Fibroblast of mammary gland (primary cell): ENCODE data around the gene CCHCR1.

ENCODE experiments used
- DNase-seq: peaks from one replicate; pipeline ENCODE4 v3.0.0-alpha.2; 2010; ENCODE audit warnings: low read depth
- H3K4me3 ChIP-seq: 2 replicates; pipeline ENCODE4 v1.5.1; 2011; ENCODE audit warnings: low read depth, mild to moderate bottlenecking, low read length, moderate library complexity; ENCODE audit not compliant: control insufficient read depth
- TF ChIP-seq, protein P1 (sequence below): conservative IDR thresholded peaks from 2 replicates; pipeline ENCODE4 v1.5.1; 2011; ENCODE audit warnings: low read depth, low read length, inconsistent platforms; ENCODE audit not compliant: control insufficient read depth, insufficient read depth

The CCHCR1 gene

DNA sequence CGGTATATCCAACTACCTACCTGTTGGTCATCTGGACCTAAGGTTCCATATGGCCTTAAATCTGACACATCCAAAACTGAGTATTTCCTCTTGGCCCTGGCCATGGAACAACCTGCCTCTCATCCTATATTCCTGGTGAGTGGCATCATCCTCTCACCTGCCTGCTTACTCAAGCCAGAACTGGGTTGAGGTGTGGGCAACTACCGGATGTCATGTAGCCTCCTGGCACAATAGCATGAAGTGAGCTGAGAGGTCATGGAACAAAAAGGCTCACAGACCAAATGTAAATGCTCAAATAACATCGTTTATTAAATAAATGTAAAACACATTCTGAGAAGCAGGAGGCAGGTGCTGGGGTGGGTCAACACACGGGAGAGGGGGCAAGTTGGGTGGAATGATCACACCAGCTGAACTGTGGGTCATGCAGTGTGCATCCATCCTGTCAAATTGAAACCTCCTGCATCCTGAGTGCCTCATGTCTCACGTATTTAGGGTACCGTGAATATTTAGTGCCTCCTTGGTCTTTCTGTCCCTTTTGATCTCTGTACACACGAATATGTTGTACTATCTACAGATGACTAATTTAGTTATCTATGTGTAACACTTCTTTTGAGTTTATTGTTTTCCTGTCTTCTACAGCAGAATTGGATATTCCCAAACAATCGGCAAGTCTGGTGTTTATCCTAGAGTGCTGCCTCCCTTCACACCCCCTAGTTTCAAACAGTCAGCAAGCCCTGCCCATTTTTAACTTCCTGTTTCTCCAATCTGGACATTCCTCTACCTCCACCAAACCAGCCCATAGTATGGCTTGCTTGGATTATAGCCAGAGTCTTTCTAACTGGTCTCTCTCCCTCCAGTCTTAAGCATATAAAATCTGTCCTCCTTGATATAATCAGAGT lies 20.8 kb upstream of the CCHCR1 start:
- no peak for DNase-seq
- no peak overlapping the region for H3K4me3 ChIP-seq
- TF ChIP-seq, protein P1, sequence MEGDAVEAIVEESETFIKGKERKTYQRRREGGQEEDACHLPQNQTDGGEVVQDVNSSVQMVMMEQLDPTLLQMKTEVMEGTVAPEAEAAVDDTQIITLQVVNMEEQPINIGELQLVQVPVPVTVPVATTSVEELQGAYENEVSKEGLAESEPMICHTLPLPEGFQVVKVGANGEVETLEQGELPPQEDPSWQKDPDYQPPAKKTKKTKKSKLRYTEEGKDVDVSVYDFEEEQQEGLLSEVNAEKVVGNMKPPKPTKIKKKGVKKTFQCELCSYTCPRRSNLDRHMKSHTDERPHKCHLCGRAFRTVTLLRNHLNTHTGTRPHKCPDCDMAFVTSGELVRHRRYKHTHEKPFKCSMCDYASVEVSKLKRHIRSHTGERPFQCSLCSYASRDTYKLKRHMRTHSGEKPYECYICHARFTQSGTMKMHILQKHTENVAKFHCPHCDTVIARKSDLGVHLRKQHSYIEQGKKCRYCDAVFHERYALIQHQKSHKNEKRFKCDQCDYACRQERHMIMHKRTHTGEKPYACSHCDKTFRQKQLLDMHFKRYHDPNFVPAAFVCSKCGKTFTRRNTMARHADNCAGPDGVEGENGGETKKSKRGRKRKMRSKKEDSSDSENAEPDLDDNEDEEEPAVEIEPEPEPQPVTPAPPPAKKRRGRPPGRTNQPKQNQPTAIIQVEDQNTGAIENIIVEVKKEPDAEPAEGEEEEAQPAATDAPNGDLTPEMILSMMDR, result no peak

DNA sequence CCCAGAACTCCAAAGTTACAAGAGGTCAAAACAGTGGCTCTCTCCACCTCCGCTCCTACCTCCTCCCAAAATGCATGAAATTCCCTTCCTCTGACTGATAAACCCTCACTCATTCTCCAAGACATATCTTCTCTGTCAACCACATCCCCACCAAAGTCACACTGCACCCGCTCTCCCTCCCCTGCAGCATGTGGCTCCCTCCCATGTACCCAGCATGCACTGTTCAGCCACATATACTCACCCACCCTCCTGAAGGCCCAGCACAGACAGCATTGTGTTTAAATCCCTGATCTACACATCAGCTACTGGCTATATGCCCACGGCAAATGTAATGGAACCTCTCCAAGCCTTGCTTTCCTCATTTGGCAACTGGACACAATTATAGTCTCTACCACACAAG lies 18.4 kb upstream of the CCHCR1 start:
- TF ChIP-seq, protein P1, result no peak

DNA sequence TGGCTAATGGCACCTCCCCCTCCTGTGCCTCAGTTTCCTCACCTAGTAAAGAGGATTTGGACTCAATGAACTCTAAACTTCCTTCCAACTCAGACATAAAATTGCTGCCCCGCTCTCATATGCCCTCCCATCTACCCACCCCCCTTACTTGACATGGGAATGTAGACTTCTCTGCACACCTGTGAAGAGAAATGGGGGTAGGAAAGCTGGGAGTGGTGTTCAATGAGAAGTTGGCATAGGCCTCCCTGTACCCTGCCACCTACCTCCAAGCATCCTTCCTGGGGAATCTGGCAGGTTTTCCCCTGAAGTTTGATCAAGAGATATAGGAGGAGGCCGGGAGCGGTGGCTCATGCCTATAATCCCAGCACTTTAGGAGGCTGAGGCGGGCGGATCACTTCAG lies 16.8 kb upstream of the CCHCR1 start:
- TF ChIP-seq, protein P1, result no peak
- no peak overlapping the region for H3K4me3 ChIP-seq
- DNase-seq, result no peak

More for the DNA sequence above, 18.4 kb upstream of the CCHCR1 start:
- peak; percentile 68 for DNase-seq
- no peak overlapping the region for H3K4me3 ChIP-seq

DNA sequence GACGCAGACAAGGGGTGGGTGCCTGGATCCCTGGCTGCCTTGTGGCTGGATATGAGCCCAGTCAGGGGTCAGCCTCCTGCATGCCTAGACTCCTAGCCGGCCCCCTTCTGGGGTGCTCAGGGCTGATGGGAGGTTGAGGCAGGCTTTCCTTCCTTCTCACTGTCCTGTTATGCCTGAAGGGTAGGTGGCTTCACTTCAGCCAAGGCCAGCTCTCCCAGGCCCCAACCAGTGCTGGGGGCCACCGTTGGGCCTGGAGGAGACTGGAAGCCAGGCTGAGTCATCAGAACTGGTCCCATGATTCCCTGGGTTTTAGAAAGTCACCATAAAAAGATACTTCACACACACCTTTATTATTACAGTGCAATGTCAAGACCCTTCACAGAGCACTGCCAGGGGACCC lies 15.8 kb upstream of the CCHCR1 start:
- H3K4me3 ChIP-seq, result no peak overlapping the region
- TF ChIP-seq, protein P1, result no peak
- no peak for DNase-seq

DNA sequence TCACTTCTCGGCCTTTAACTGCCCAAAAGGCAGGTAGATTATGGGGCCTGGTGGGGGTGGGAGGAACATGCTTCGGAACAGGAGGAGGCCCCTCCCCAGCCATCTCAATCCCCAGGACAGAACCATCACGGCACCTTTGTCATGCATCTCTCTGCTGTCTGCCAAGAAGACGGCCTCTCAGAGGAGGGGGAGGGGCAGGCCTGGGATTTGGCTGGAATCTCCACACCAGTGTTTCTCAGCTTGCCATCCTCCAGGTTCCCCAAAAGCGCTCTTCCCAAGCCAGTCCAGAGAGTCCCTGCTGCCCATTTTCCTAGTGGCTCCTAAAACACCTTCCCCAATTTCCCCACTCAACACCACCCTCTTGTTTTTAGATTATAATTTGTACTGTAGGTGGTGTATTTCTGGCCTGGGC lies 15.4 kb upstream of the CCHCR1 start:
- no peak for DNase-seq
- TF ChIP-seq, protein P1, result no peak
- H3K4me3 ChIP-seq, result no peak overlapping the region

DNA sequence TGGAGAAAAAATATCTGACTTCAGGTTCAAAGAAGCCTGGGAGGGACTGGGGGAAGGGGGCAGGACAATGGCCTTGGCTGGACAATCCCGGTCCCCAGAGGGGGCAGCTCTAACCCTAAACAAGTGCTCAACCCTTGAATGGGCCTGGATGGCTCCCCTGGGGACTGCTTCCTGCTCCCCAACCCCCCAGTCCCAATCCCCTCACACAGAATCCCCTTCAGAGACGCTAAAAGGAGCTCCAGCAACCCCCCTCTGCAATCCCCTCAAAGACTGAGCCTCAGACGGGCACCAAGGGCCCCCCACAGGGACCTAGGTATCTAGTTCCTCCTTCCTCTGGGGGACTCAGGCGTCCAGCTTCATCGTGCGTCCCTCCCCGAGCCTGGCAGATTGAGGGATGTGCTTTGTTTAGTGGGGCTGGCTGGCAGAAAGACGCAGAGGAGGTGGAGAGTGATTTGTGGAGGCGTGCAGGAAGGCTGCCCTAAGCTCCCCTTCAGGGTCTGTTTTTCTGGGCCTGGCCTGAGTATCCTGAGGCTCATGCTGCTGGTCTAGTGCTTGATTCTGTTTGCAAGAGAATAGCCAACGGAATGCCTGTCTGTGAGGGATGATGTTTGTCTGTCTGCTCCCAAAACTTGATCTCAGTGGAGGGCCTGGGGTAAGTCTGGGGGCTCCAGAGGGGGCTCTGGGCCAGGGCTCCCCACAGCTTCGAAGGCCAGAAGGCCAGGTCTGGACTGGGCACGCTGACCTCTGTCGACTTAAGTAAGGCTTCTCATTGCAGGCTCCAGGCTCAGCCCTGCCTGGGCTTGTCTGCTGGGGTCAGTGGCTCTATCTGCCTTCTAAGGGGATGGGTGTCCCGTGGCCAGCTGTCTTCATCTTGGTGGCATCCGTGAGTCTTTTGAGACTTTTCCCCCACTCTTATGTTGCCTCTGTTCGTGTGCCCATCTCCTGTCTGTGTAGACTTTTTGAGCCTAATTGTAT lies 14.6 kb upstream of the CCHCR1 start:
- no peak for DNase-seq
- TF ChIP-seq, protein P1, result no peak
- H3K4me3 ChIP-seq, result no peak overlapping the region
